ENCODE data around the gene ZNF609.

DNA sequence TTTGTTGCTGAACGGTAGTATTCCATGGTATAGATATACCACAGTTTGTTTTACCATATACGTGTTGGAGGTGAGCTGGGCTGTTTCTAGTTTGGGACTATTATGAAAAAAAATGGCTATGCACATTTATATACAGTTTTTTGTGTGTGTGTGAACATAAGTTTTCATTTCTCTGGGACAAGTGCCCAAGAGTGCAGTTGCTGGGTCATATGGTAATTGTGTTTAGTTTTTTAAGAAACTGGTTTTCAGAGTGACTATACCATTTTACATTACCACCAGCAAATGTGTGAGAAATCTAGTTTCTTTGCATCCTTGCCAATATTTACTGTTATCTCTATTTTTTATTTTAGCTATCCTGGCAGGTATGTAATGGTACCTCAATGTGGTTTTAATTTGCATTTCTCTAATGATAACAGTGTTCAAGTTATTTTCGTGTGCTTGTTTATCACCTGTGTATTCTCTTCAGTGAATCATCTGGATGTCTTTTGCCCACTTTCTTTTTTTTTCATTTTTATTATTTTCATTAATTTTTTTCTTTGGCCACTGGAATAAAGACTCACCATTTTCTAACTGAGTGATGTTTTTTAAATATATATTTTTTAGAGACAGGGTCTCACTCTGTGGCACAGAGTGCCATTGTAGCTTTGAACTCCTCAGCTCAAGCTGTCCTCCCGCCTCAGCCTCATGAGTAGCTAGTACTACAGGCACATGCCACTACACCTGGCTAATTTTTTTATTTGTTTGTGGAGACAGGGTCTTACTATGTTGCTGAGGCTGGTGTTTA, 75.3 kb downstream of the ZNF609 start:
- TF ChIP-seq POLR2AphosphoS5 (IDR thresholded peaks at IDR 0.05; ENCODE audit: low read depth, low read length) (no peak), POLR2A (IDR thresholded peaks at IDR 0.05; ENCODE audit: low read depth, low read length) (no peak)

Measured in GM12892 (cell line).